COLO668 (cell line): ENCODE data around the gene C11orf71.

Source experiments
- DNase-seq: peaks from one replicate; lab custom pipeline; 2025; ENCODE audit not compliant: unreplicated experiment; lab: John Stamatoyannopoulos, UW

Gene C11orf71

GRCh38 chr11:114399490-114400215 is 658 bp downstream of the C11orf71 start:
- DNase-seq: peak; percentile 76

- DNase-seq: no peak
These were observed 1.9 kb downstream of the C11orf71 start for GRCh38 chr11:114398303-114398920.

GRCh38 chr11:114397349-114397982 is 2.8 kb downstream of the C11orf71 start:
- DNase-seq: no peak

GRCh38 chr11:114396916-114397315 is 3.4 kb downstream of the C11orf71 start:
- no peak for DNase-seq

- no peak for DNase-seq
These were observed 4.6 kb downstream of the C11orf71 start for GRCh38 chr11:114395736-114396135.

- DNase-seq: no peak
These were observed 7.3 kb downstream of the C11orf71 start for GRCh38 chr11:114392735-114393667.

- DNase-seq: no peak
These were observed 13.8 kb downstream of the C11orf71 start for GRCh38 chr11:114386545-114386944.

GRCh38 chr11:114386131-114386530 is 14.2 kb downstream of the C11orf71 start:
- DNase-seq: no peak

GRCh38 chr11:114384487-114384886 is 15.8 kb downstream of the C11orf71 start:
- DNase-seq: no peak

GRCh38 chr11:114382509-114382908 is 17.8 kb downstream of the C11orf71 start:
- no peak for DNase-seq

GRCh38 chr11:114379394-114380069 is 20.8 kb downstream of the C11orf71 start:
- DNase-seq: no peak

GRCh38 chr11:114377612-114378267 is 22.6 kb downstream of the C11orf71 start:
- no peak for DNase-seq

GRCh38 chr11:114375052-114375451 is 25.3 kb downstream of the C11orf71 start:
- DNase-seq: no peak

- no peak for DNase-seq
These were observed 31.2 kb downstream of the C11orf71 start for GRCh38 chr11:114368918-114369680.

- no peak for DNase-seq
These were observed 32.9 kb downstream of the C11orf71 start for GRCh38 chr11:114367244-114367957.

- DNase-seq: no peak
These were observed 33.7 kb downstream of the C11orf71 start for GRCh38 chr11:114366331-114367243.

GRCh38 chr11:114362958-114363357 is 37.4 kb downstream of the C11orf71 start:
- DNase-seq: no peak

- no peak for DNase-seq
These were observed 38.0 kb downstream of the C11orf71 start for GRCh38 chr11:114362326-114362725.
